SK-N-SH treated with all-trans-retinoic acid at 6 μM for 48 hours (cell line): ENCODE results near the gene LRP3.

Experiments
- ARNTL ChIP-seq: fragments of 450-650 bp; formaldehyde crosslinking; IDR thresholded peaks from 2 replicates; pipeline ENCODE4 v1.5.0; 2020; ENCODE audit warnings: low read depth, mild to moderate bottlenecking, moderate library complexity, borderline replicate concordance
- CSDC2 ChIP-seq: fragments of 250-450 bp; sonication (Bioruptor Pico); IDR thresholded peaks from 2 replicates; pipeline ENCODE4 v1.5.0; 2020; ENCODE audit warnings: mild to moderate bottlenecking, moderate library complexity
- OSR1 ChIP-seq: fragments of 250-450 bp; sonication (Bioruptor Pico); IDR thresholded peaks from 2 replicates; pipeline ENCODE4 v1.8.0; 2022; ENCODE audit warnings: moderate library complexity, mild to moderate bottlenecking, inconsistent platforms
- PATZ1 ChIP-seq: fragments of 250-450 bp; sonication (Bioruptor Pico); IDR thresholded peaks from 2 replicates; pipeline ENCODE4 v1.8.0; 2020; ENCODE audit warnings: mild to moderate bottlenecking, moderate library complexity, borderline replicate concordance
- SNAI2 ChIP-seq: fragments of 250-450 bp; sonication (Bioruptor Pico); IDR thresholded peaks from 2 replicates; pipeline ENCODE4 v1.5.0; 2020; ENCODE audit warnings: mild to moderate bottlenecking, moderate library complexity
- TCF4 ChIP-seq: fragments of 250-450 bp; sonication (Bioruptor Pico); IDR thresholded peaks from 2 replicates; pipeline ENCODE4 v1.8.0; 2021; ENCODE audit warnings: mild to moderate bottlenecking, moderate library complexity, borderline replicate concordance
- ZC3H10 ChIP-seq: fragments of 250-450 bp; sonication (Bioruptor Pico); IDR thresholded peaks from 2 replicates; pipeline ENCODE4 v1.5.1; 2021; ENCODE audit warnings: mild to moderate bottlenecking, moderate library complexity
- ZFP3 ChIP-seq: fragments of 250-450 bp; sonication (Bioruptor Pico); IDR thresholded peaks from 2 replicates; pipeline ENCODE4 v1.5.0; 2020; ENCODE audit warnings: mild to moderate bottlenecking, moderate library complexity
- ZNF565 ChIP-seq: fragments of 450-650 bp; formaldehyde crosslinking; conservative IDR thresholded peaks from 2 replicates; pipeline ENCODE4 v1.5.0; 2020; ENCODE audit warnings: low read depth, mild to moderate bottlenecking, moderate library complexity

- TF ChIP-seq ARNTL (CRISPR knock-in tag) (no peak), PATZ1 (CRISPR knock-in tag) (no peak), ZFP3 (CRISPR knock-in tag) (no peak), ZNF565 (no peak), ZC3H10 (no peak), SNAI2 (CRISPR knock-in tag) (no peak), CSDC2 (CRISPR knock-in tag) (no peak), TCF4 (CRISPR knock-in tag) (no peak), OSR1 (CRISPR knock-in tag) (no peak)
These were observed 62.1 kb downstream of the LRP3 start for GRCh38 chr19:33256261-33256660.
